MM.1S (cell line): ENCODE results near the gene AXL.
A peak's percentile ranks its signal among the peaks of the same experiment; 100 is the strongest.
"Not testable (repeated sequence)": the region's sequence is repeated elsewhere in the genome, so short reads cannot be mapped to it uniquely, and the experiment has no call there.

Experiments used
- DNase-seq: peaks from one replicate; pipeline ENCODE4 v3.0.0-alpha.2; 2015
- H2AFZ ChIP-seq: fragments of 300-600 bp; sonication (generic); 2 replicates; pipeline ENCODE4 v1.6.0; 2016; ENCODE audit warnings: antibody characterized with exemption, low read length
- H3F3A ChIP-seq: fragments of 300-600 bp; sonication (generic); 2 replicates; pipeline ENCODE4 v1.6.1; 2016; ENCODE audit warnings: mild to moderate bottlenecking, antibody characterized with exemption, low read length, moderate library complexity, mixed read lengths; ENCODE audit not compliant: insufficient read depth
- H3K27ac ChIP-seq: fragments of 300-600 bp; sonication (generic); 2 replicates; pipeline ENCODE4 v1.5.1; 2016; ENCODE audit warnings: mild to moderate bottlenecking, low read length
- H3K27me3 ChIP-seq: fragments of 300-600 bp; sonication (generic); replicated peaks from 2 replicates; pipeline ENCODE4 v1.6.0; 2016; ENCODE audit warnings: low read length; ENCODE audit not compliant: insufficient read depth
- H3K36me3 ChIP-seq: fragments of 300-600 bp; sonication (generic); replicated peaks from 2 replicates; pipeline ENCODE4 v1.6.1; 2016; ENCODE audit warnings: mild to moderate bottlenecking, low read length, mixed read lengths; ENCODE audit not compliant: insufficient read depth
- H3K4me1 ChIP-seq: fragments of 300-600 bp; sonication (generic); 2 replicates; pipeline ENCODE4 v1.6.1; 2016; ENCODE audit warnings: low read length, mixed read lengths
- H3K4me2 ChIP-seq: fragments of 300-600 bp; sonication (generic); 2 replicates; pipeline ENCODE4 v1.6.0; 2016; ENCODE audit warnings: low read depth, low read length
- H3K4me3 ChIP-seq: fragments of 300-600 bp; sonication (generic); 2 replicates; pipeline ENCODE4 v1.5.1; 2016; ENCODE audit warnings: low read length, mixed read lengths
- H3K79me2 ChIP-seq: fragments of 300-600 bp; sonication (generic); 2 replicates; pipeline ENCODE4 v1.6.1; 2016; ENCODE audit warnings: mixed run types, low read length, mixed read lengths
- H3K9ac ChIP-seq: fragments of 300-600 bp; sonication (generic); 2 replicates; pipeline ENCODE4 v1.6.1; 2016; ENCODE audit warnings: low read length, mixed read lengths
- H3K9me2 ChIP-seq: fragments of 300-600 bp; sonication (generic); replicated peaks from 2 replicates; pipeline ENCODE4 v1.6.1; 2016; ENCODE audit warnings: mild to moderate bottlenecking, low read length, mixed read lengths; ENCODE audit not compliant: insufficient read depth
- H3K9me3 ChIP-seq: fragments of 300-600 bp; sonication (generic); replicated peaks from 2 replicates; pipeline ENCODE4 v1.6.1; 2016; ENCODE audit warnings: mild to moderate bottlenecking, low read length, mixed read lengths; ENCODE audit not compliant: insufficient read depth
- H4K20me1 ChIP-seq: fragments of 300-600 bp; sonication (generic); 2 replicates; pipeline ENCODE4 v1.6.1; 2016; ENCODE audit warnings: mild to moderate bottlenecking, low read length, moderate library complexity, mixed read lengths; ENCODE audit not compliant: insufficient read depth
- CTCF ChIP-seq: fragments of 300-600 bp; sonication (generic); IDR thresholded peaks from 2 replicates; pipeline ENCODE4 v1.5.1; 2016; ENCODE audit warnings: antibody characterized with exemption, low read length, mixed read lengths
- EZH2 ChIP-seq: fragments of 300-600 bp; sonication (generic); optimal IDR thresholded peaks from 2 replicates; pipeline ENCODE3; 2017; ENCODE audit warnings: low read depth, mild to moderate bottlenecking, antibody characterized with exemption, low read length, mixed read lengths
- EZH2phosphoT487 ChIP-seq: fragments of 300-600 bp; sonication (generic); IDR thresholded peaks from 2 replicates; pipeline ENCODE4 v1.6.1; 2018; ENCODE audit warnings: antibody characterized with exemption, low read length

Gene AXL

GRCh38 chr19:41198559-41198958 is 20.5 kb upstream of the AXL start:
- H2AFZ ChIP-seq = no peak overlapping the region
- H3F3A ChIP-seq = no peaks in the 10 kb centered on the region
- peaks cover 92% of the 10 kb centered on the region for H3K27me3 ChIP-seq
- no peaks in the 10 kb centered on the region for H3K9me2 ChIP-seq
- H3K79me2 ChIP-seq = no peaks in the 10 kb centered on the region
- TF ChIP-seq CTCF = no peak
- TF ChIP-seq EZH2phosphoT487 = no peak
- no peak for TF ChIP-seq EZH2
- DNase-seq = no peak
- H3K9me3 ChIP-seq = no peaks in the 10 kb centered on the region
- no peak overlapping the region for H3K9ac ChIP-seq
- no peaks in the 10 kb centered on the region for H3K4me1 ChIP-seq
- no peak overlapping the region for H3K4me2 ChIP-seq
- no peak overlapping the region for H3K27ac ChIP-seq
- no peak overlapping the region for H3K4me3 ChIP-seq
- no peaks in the 10 kb centered on the region for H4K20me1 ChIP-seq
- H3K36me3 ChIP-seq = no peaks in the 10 kb centered on the region

- DNase-seq = no peak
- H3K27ac ChIP-seq = no peak overlapping the region
- no peak overlapping the region for H3K4me2 ChIP-seq
- no peaks in the 10 kb centered on the region for H3F3A ChIP-seq
- peaks cover 70% of the 10 kb centered on the region for H3K27me3 ChIP-seq
- no peak for TF ChIP-seq EZH2
- no peak for TF ChIP-seq CTCF
- no peak for TF ChIP-seq EZH2phosphoT487
- H3K9ac ChIP-seq = no peak overlapping the region
- H3K36me3 ChIP-seq = no peaks in the 10 kb centered on the region
- no peak overlapping the region for H2AFZ ChIP-seq
- H4K20me1 ChIP-seq = no peaks in the 10 kb centered on the region
- H3K9me2 ChIP-seq = no peaks in the 10 kb centered on the region
- no peaks in the 10 kb centered on the region for H3K79me2 ChIP-seq
- no peaks in the 10 kb centered on the region for H3K4me1 ChIP-seq
- H3K9me3 ChIP-seq = no peaks in the 10 kb centered on the region
- no peak overlapping the region for H3K4me3 ChIP-seq
These were observed 15.7 kb upstream of the AXL start for GRCh38 chr19:41203371-41203770.

- H3K9me2 ChIP-seq, H3F3A ChIP-seq, H3K9ac ChIP-seq, H3K4me2 ChIP-seq, H3K27ac ChIP-seq, H4K20me1 ChIP-seq, H3K79me2 ChIP-seq, H3K4me1 ChIP-seq, H3K9me3 ChIP-seq, H2AFZ ChIP-seq, H3K4me3 ChIP-seq, H3K36me3 ChIP-seq: not testable (repeated sequence)
- DNase-seq = peak; percentile 75
- H3K27me3 ChIP-seq = peaks cover 62% of the 10 kb centered on the region
- TF ChIP-seq CTCF = peak; percentile 82
These were observed 14.7 kb upstream of the AXL start for GRCh38 chr19:41204338-41204737.

- no peaks in the 10 kb centered on the region for H3K9me2 ChIP-seq
- no peak overlapping the region for H3K9ac ChIP-seq
- no peak overlapping the region for H3K4me2 ChIP-seq
- TF ChIP-seq CTCF (no peak), EZH2 (no peak), EZH2phosphoT487 (no peak)
- no peaks in the 10 kb centered on the region for H4K20me1 ChIP-seq
- no peak for DNase-seq
- H3K4me3 ChIP-seq = no peak overlapping the region
- H2AFZ ChIP-seq = no peak overlapping the region
- H3F3A ChIP-seq = no peaks in the 10 kb centered on the region
- no peak overlapping the region for H3K27ac ChIP-seq
- H3K79me2 ChIP-seq = no peaks in the 10 kb centered on the region
- no peaks in the 10 kb centered on the region for H3K9me3 ChIP-seq
- H3K27me3 ChIP-seq = peaks cover 62% of the 10 kb centered on the region
- H3K36me3 ChIP-seq = no peaks in the 10 kb centered on the region
- no peaks in the 10 kb centered on the region for H3K4me1 ChIP-seq
These were observed 13.0 kb upstream of the AXL start for GRCh38 chr19:41205995-41206394.
